ENCODE measurements around the gene LRIG3. TPM values are rescaled to one million over a fixed set of nuclear protein-coding genes. Genes with fewer than 3 reads are reported as not detected.
A peak's percentile ranks its signal among the peaks of the same experiment; 100 is the strongest.

The LRIG3 gene
- total RNA-seq, 1 donor, result 88.8 TPM

- no peak overlapping the region for H3K4me3 ChIP-seq (ENCODE audit: low read depth, low read length)
- TF ChIP-seq CTCF (IDR thresholded peaks at IDR 0.05; ENCODE audit: insufficient read depth, low read length), result no peak
- DNase-seq (ENCODE audit: low read depth), result no peak
Observed at GRCh38 chr12:58923781-58924180, 3.5 kb upstream of the LRIG3 start.

GRCh38 chr12:58922849-58923248, 2.5 kb upstream of the LRIG3 start:
- TF ChIP-seq CTCF (IDR thresholded peaks at IDR 0.05; ENCODE audit: insufficient read depth, low read length), result no peak
- H3K4me3 ChIP-seq (ENCODE audit: low read depth, low read length), result no peak overlapping the region
- peak; percentile 85 for DNase-seq (ENCODE audit: low read depth)

- TF ChIP-seq CTCF (IDR thresholded peaks at IDR 0.05; ENCODE audit: insufficient read depth, low read length), result no peak
- no peak for DNase-seq (ENCODE audit: low read depth)
- H3K4me3 ChIP-seq (ENCODE audit: low read depth, low read length), result peak overlapping the region; percentile 94
Observed at GRCh38 chr12:58920961-58921861, 907 bp upstream of the LRIG3 start.

GRCh38 chr12:58919231-58920101, 838 bp downstream of the LRIG3 start:
- no peak for TF ChIP-seq CTCF (IDR thresholded peaks at IDR 0.05; ENCODE audit: insufficient read depth, low read length)
- DNase-seq (ENCODE audit: low read depth), result peak; percentile 67
- peak overlapping the region; percentile 94 for H3K4me3 ChIP-seq (ENCODE audit: low read depth, low read length)

- DNase-seq (ENCODE audit: low read depth), result peak; percentile 23
- no peak for TF ChIP-seq CTCF (IDR thresholded peaks at IDR 0.05; ENCODE audit: insufficient read depth, low read length)
- peak overlapping the region; percentile 94 for H3K4me3 ChIP-seq (ENCODE audit: low read depth, low read length)
Observed at GRCh38 chr12:58918469-58918844, 1.8 kb downstream of the LRIG3 start.

- TF ChIP-seq CTCF (IDR thresholded peaks at IDR 0.05; ENCODE audit: insufficient read depth, low read length), result no peak
- peak overlapping the region; percentile 94 for H3K4me3 ChIP-seq (ENCODE audit: low read depth, low read length)
- DNase-seq (ENCODE audit: low read depth), result peak; percentile 27
Observed at GRCh38 chr12:58917699-58918468, 2.4 kb downstream of the LRIG3 start.

All from fibroblast of the aortic adventitia (primary cell).